GM12878 (cell line): ENCODE data around the gene PADI3.

Experiments used
- CTCF ChIP-seq, 3 experiments: IDR thresholded peaks in 2 of 3; conservative IDR thresholded peaks in 1 of 3; 2 replicates each; pipeline ENCODE4 v1.5.1; 2011; ENCODE audit warnings: low read depth in 3 of 3, low read length in 3 of 3, mild to moderate bottlenecking in 3 of 3, control low read depth in 2 of 3, moderate library complexity in 2 of 3, inconsistent platforms in 1 of 3, mixed read lengths in 1 of 3; ENCODE audit not compliant: control insufficient read depth in 2 of 3, insufficient read depth in 1 of 3; ENCODE audit errors: extremely low read depth in 1 of 3
- EP300 ChIP-seq, 2 experiments: fragments of 150-350 bp in 1 of 2; IDR thresholded peaks; 2 replicates each; pipeline ENCODE4 v1.6.1; 2011 to 2012; ENCODE audit warnings: low read depth in 2 of 2, low read length in 2 of 2, borderline replicate concordance in 1 of 2, improper control_type of control experiment in 1 of 2, inconsistent platforms in 1 of 2; ENCODE audit not compliant: control insufficient read depth in 1 of 2
- EZH2 ChIP-seq: IDR thresholded peaks from 2 replicates; pipeline ENCODE4 v1.6.1; 2012; ENCODE audit warnings: low read depth, mild to moderate bottlenecking, control low read depth, inconsistent platforms, low read length, borderline replicate concordance; ENCODE audit not compliant: control insufficient read depth
- GABPA ChIP-seq: IDR thresholded peaks from 2 replicates; pipeline ENCODE4 v1.6.1; 2014; ENCODE audit warnings: antibody characterized with exemption, low read depth, mild to moderate bottlenecking, inconsistent platforms
- MAX ChIP-seq: IDR thresholded peaks from 2 replicates; pipeline ENCODE4 v1.6.1; 2012; ENCODE audit warnings: low read depth, low read length, improper control_type of control experiment
- NFIC ChIP-seq: IDR thresholded peaks from 2 replicates; pipeline ENCODE4 v1.6.1; 2012; ENCODE audit warnings: low read depth, mild to moderate bottlenecking, inconsistent platforms, low read length, moderate library complexity
- NR2F1 ChIP-seq: fragments of 450-650 bp; conservative IDR thresholded peaks from 2 replicates; pipeline ENCODE4 v1.6.1; 2017; ENCODE audit warnings: mild to moderate bottlenecking
- SP1 ChIP-seq: IDR thresholded peaks from one replicate; pipeline ENCODE4 v1.6.1; 2011; ENCODE audit warnings: low read depth, low read length
- TARDBP ChIP-seq: IDR thresholded peaks from 2 replicates; pipeline ENCODE4 v1.6.1; 2016; ENCODE audit warnings: borderline replicate concordance
- ZNF274 ChIP-seq: IDR thresholded peaks from one replicate; pipeline ENCODE4 v1.8.0; 2011; ENCODE audit not compliant: insufficient read length, insufficient read depth

- no peak for TF ChIP-seq EZH2
- TF ChIP-seq GABPA, result no peak
- TF ChIP-seq EP300 (IDR thresholded peaks at IDR 0.05; ENCODE audit: borderline replicate concordance in 1 of 2, control insufficient read depth in 1 of 2, low read depth in 2 of 2, low read length in 2 of 2), result no peak
- TF ChIP-seq MAX, result no peak
- no peak for TF ChIP-seq CTCF (IDR thresholded peaks at IDR 0.05 in 2 of 3, conservative IDR thresholded peaks at IDR 0.05 in 1 of 3; ENCODE audit: control insufficient read depth in 2 of 3, extremely low read depth in 1 of 3, insufficient read depth in 1 of 3, low read depth in 3 of 3, low read length in 3 of 3)
- TF ChIP-seq NR2F1, result no peak
- TF ChIP-seq SP1, result no peak
- TF ChIP-seq ZNF274, result no peak
- no peak for TF ChIP-seq NFIC
- TF ChIP-seq TARDBP, result no peak
These were observed 59.7 kb downstream of the PADI3 start for GRCh38 chr1:17308593-17308992.
